Measurements from ENCODE around the gene GRM3. TPM values are rescaled to one million over a fixed set of nuclear protein-coding genes. Genes with fewer than 3 reads are reported as not detected.

The GRM3 gene
- total and polyA plus RNA-seq, 4 experiments from 2014 or later = not detected

GRCh38 chr7:86863452-86863851 lies 219.7 kb downstream of the GRM3 start:
- no peak for DNase-seq
- no peaks in the 10 kb centered on the region for H3K36me3 ChIP-seq (ENCODE audit: insufficient read depth, low read length)
- Mint-ChIP-seq H3K27ac (no peak overlapping the region), H3K27me3 (peaks cover 0 to 4% of the 10 kb centered on the region in 2 donors), H3K9me3 (peaks cover 0 to 7% (median 0%) of the 10 kb centered on the region in 8 donors), H3K4me3 (no peak overlapping the region), H3K4me1 (no peaks in the 10 kb centered on the region), H3K36me3 (no peaks in the 10 kb centered on the region)
- H3K4me3 ChIP-seq (ENCODE audit: low read length in 2 of 2) = no peak overlapping the region
- no peak overlapping the region for H3K27ac ChIP-seq (ENCODE audit: low read depth, low read length)
- intact Hi-C loops (cut with micrococcal nuclease) = no loop called here
- H3K9me3 ChIP-seq (ENCODE audit: control insufficient read depth in 1 of 2, low read length in 2 of 2) = no peaks in the 10 kb centered on the region
- ChIA-PET CTCF (ENCODE audit: partially characterized antibody) (no interaction called here), POLR2A (ENCODE audit: partially characterized antibody) (no interaction called here)
- H3K27me3 ChIP-seq (ENCODE audit: insufficient read depth, low read length) = no peaks in the 10 kb centered on the region
- H3K4me1 ChIP-seq (ENCODE audit: insufficient read depth, low read length) = no peaks in the 10 kb centered on the region

- Histone ChIP-seq H3K27me3 (ENCODE audit: insufficient read depth, low read length) (no peaks in the 10 kb centered on the region), H3K4me3 (ENCODE audit: low read length in 2 of 2) (no peak overlapping the region), H3K9me3 (ENCODE audit: control insufficient read depth in 1 of 2, low read length in 2 of 2) (no peaks in the 10 kb centered on the region), H3K36me3 (ENCODE audit: insufficient read depth, low read length) (no peaks in the 10 kb centered on the region), H3K27ac (ENCODE audit: low read depth, low read length) (no peak overlapping the region), H3K4me1 (ENCODE audit: insufficient read depth, low read length) (no peaks in the 10 kb centered on the region)
- peaks cover 0 to 11% (median 7%) of the 10 kb centered on the region in 8 donors for H3K9me3 Mint-ChIP-seq
- H3K4me3 Mint-ChIP-seq = no peak overlapping the region
- ChIA-PET POLR2A (ENCODE audit: partially characterized antibody) (no interaction called here), CTCF (ENCODE audit: partially characterized antibody) (no interaction called here)
- peaks cover 0 to 3% of the 10 kb centered on the region in 2 donors for H3K27me3 Mint-ChIP-seq
- peaks cover 4 to 6% of the 10 kb centered on the region in 2 donors for H3K36me3 Mint-ChIP-seq
- H3K27ac Mint-ChIP-seq = no peak overlapping the region
- intact Hi-C loops (cut with micrococcal nuclease) = no loop called here
- H3K4me1 Mint-ChIP-seq = no peaks in the 10 kb centered on the region
- DNase-seq = no peak
Measured at GRCh38 chr7:86867163-86867762, 223.6 kb downstream of the GRM3 start.

- no peaks in the 10 kb centered on the region for H3K4me1 Mint-ChIP-seq
- H3K4me3 Mint-ChIP-seq = no peak overlapping the region
- CTCF ChIA-PET (ENCODE audit: partially characterized antibody) = no interaction called here
- DNase-seq = no peak
- H3K4me1 ChIP-seq (ENCODE audit: insufficient read depth, low read length) = no peaks in the 10 kb centered on the region
- no peaks in the 10 kb centered on the region for H3K36me3 Mint-ChIP-seq
- H3K4me3 ChIP-seq (ENCODE audit: low read length in 2 of 2) = no peak overlapping the region
- H3K27ac ChIP-seq (ENCODE audit: low read depth, low read length) = no peak overlapping the region
- H3K27me3 Mint-ChIP-seq = peaks cover 0 to 2% of the 10 kb centered on the region in 2 donors
- no peak overlapping the region for H3K27ac Mint-ChIP-seq
- intact Hi-C loops (cut with micrococcal nuclease) = no loop called here
- POLR2A ChIA-PET (ENCODE audit: partially characterized antibody) = no interaction called here
- H3K9me3 ChIP-seq (ENCODE audit: control insufficient read depth in 1 of 2, low read length in 2 of 2) = no peaks in the 10 kb centered on the region
- H3K27me3 ChIP-seq (ENCODE audit: insufficient read depth, low read length) = no peaks in the 10 kb centered on the region
- H3K36me3 ChIP-seq (ENCODE audit: insufficient read depth, low read length) = no peaks in the 10 kb centered on the region
- peaks cover 0 to 9% (median 0%) of the 10 kb centered on the region in 8 donors for H3K9me3 Mint-ChIP-seq
Measured at GRCh38 chr7:86876146-86876545, 232.4 kb downstream of the GRM3 start.

- POLR2A ChIA-PET (ENCODE audit: partially characterized antibody) = no interaction called here
- CTCF ChIA-PET (ENCODE audit: partially characterized antibody) = no interaction called here
- H3K9me3 Mint-ChIP-seq = peaks cover 0 to 2% (median 0%) of the 10 kb centered on the region in 8 donors
- Histone ChIP-seq H3K9me3 (ENCODE audit: control insufficient read depth in 1 of 2, low read length in 2 of 2) (no peaks in the 10 kb centered on the region), H3K27me3 (ENCODE audit: insufficient read depth, low read length) (no peaks in the 10 kb centered on the region), H3K36me3 (ENCODE audit: insufficient read depth, low read length) (no peaks in the 10 kb centered on the region), H3K4me3 (ENCODE audit: low read length in 2 of 2) (no peak overlapping the region), H3K4me1 (ENCODE audit: insufficient read depth, low read length) (no peaks in the 10 kb centered on the region), H3K27ac (ENCODE audit: low read depth, low read length) (no peak overlapping the region)
- no peaks in the 10 kb centered on the region for H3K27me3 Mint-ChIP-seq
- H3K4me1 Mint-ChIP-seq = no peaks in the 10 kb centered on the region
- no peak overlapping the region for H3K27ac Mint-ChIP-seq
- H3K36me3 Mint-ChIP-seq = no peaks in the 10 kb centered on the region
- no peak for DNase-seq
- no peak overlapping the region for H3K4me3 Mint-ChIP-seq
- intact Hi-C loops (cut with micrococcal nuclease) = no loop called here
Measured at GRCh38 chr7:86884152-86884551, 240.4 kb downstream of the GRM3 start.

DNA sequence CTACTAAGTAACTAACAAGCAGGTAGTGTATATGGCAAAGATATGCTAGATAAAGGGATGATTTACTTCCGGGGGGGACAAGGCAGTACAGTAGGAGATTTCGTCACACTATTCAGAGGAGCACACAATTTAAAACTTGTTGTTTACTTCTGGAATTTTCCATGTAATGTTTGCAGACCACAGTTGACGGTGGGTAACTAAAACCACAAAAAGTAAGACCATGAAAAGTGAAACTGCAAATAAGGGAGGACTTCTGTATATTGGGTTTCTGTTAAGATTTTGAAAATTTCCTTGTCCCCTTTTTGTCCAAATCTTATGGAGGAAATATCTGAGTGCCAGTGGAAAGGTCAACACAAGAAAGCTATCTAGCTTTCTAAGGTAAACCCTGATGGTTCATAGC lies 245.8 kb downstream of the GRM3 start:
- no peak overlapping the region for H3K4me3 ChIP-seq (ENCODE audit: low read length in 2 of 2)
- no peak overlapping the region for H3K27ac ChIP-seq (ENCODE audit: low read depth, low read length)
- Mint-ChIP-seq H3K36me3 (no peaks in the 10 kb centered on the region), H3K9me3 (peaks cover 0 to 2% (median 0%) of the 10 kb centered on the region in 8 donors), H3K4me1 (no peaks in the 10 kb centered on the region), H3K4me3 (no peak overlapping the region), H3K27ac (no peak overlapping the region), H3K27me3 (no peaks in the 10 kb centered on the region)
- no peaks in the 10 kb centered on the region for H3K27me3 ChIP-seq (ENCODE audit: insufficient read depth, low read length)
- H3K36me3 ChIP-seq (ENCODE audit: insufficient read depth, low read length) = no peaks in the 10 kb centered on the region
- intact Hi-C loops (cut with micrococcal nuclease) = no loop called here
- ChIA-PET POLR2A (ENCODE audit: partially characterized antibody) (no interaction called here), CTCF (ENCODE audit: partially characterized antibody) (no interaction called here)
- no peak for DNase-seq
- no peaks in the 10 kb centered on the region for H3K4me1 ChIP-seq (ENCODE audit: insufficient read depth, low read length)
- H3K9me3 ChIP-seq (ENCODE audit: control insufficient read depth in 1 of 2, low read length in 2 of 2) = no peaks in the 10 kb centered on the region

- Histone ChIP-seq H3K27ac (ENCODE audit: low read depth, low read length) (no peak overlapping the region), H3K4me3 (ENCODE audit: low read length in 2 of 2) (no peak overlapping the region), H3K27me3 (ENCODE audit: insufficient read depth, low read length) (no peaks in the 10 kb centered on the region), H3K9me3 (ENCODE audit: control insufficient read depth in 1 of 2, low read length in 2 of 2) (no peaks in the 10 kb centered on the region), H3K36me3 (ENCODE audit: insufficient read depth, low read length) (no peaks in the 10 kb centered on the region), H3K4me1 (ENCODE audit: insufficient read depth, low read length) (no peaks in the 10 kb centered on the region)
- ChIA-PET POLR2A (ENCODE audit: partially characterized antibody) (no interaction called here), CTCF (ENCODE audit: partially characterized antibody) (no interaction called here)
- Mint-ChIP-seq H3K27me3 (no peaks in the 10 kb centered on the region), H3K9me3 (peaks cover 0 to 3% (median 0%) of the 10 kb centered on the region in 8 donors), H3K36me3 (no peaks in the 10 kb centered on the region), H3K27ac (no peak overlapping the region), H3K4me3 (no peak overlapping the region), H3K4me1 (peaks cover 0 to 7% (median 4%) of the 10 kb centered on the region in 4 donors)
- intact Hi-C loops (cut with micrococcal nuclease) = no loop called here
- no peak for DNase-seq
Measured at GRCh38 chr7:86898171-86898570, 254.5 kb downstream of the GRM3 start.

- H3K4me3 Mint-ChIP-seq = no peak overlapping the region
- ChIA-PET POLR2A (ENCODE audit: partially characterized antibody) (no interaction called here), CTCF (ENCODE audit: partially characterized antibody) (no interaction called here)
- Histone ChIP-seq H3K9me3 (ENCODE audit: control insufficient read depth in 1 of 2, low read length in 2 of 2) (no peaks in the 10 kb centered on the region), H3K27ac (ENCODE audit: low read depth, low read length) (no peak overlapping the region), H3K4me3 (ENCODE audit: low read length in 2 of 2) (no peak overlapping the region), H3K4me1 (ENCODE audit: insufficient read depth, low read length) (no peaks in the 10 kb centered on the region), H3K36me3 (ENCODE audit: insufficient read depth, low read length) (no peaks in the 10 kb centered on the region), H3K27me3 (ENCODE audit: insufficient read depth, low read length) (no peaks in the 10 kb centered on the region)
- H3K27ac Mint-ChIP-seq = no peak overlapping the region
- H3K36me3 Mint-ChIP-seq = no peaks in the 10 kb centered on the region
- intact Hi-C loops (cut with micrococcal nuclease) = no loop called here
- H3K4me1 Mint-ChIP-seq = peaks cover 0 to 8% (median 4%) of the 10 kb centered on the region in 4 donors
- H3K27me3 Mint-ChIP-seq = no peaks in the 10 kb centered on the region
- peaks cover 0 to 3% (median 0%) of the 10 kb centered on the region in 8 donors for H3K9me3 Mint-ChIP-seq
- DNase-seq = no peak
Measured at GRCh38 chr7:86900886-86901285, 257.2 kb downstream of the GRM3 start.
